IMR-90 (cell line): ENCODE data around the gene ZBTB7B. TPM values are rescaled to one million over a fixed set of nuclear protein-coding genes. Genes with fewer than 3 reads are reported as not detected.

Source experiments
- ATAC-seq: fragments of 200-7000 bp; cut with Tn5 transposase; 2 replicates; pipeline ENCODE4 v1.9.1; 2020; ENCODE audit warnings: low read depth, mild to moderate bottlenecking, moderate library complexity
- BruUV-seq: library from RNA; stranded (reverse); fragments of 400-500 nt; replicated peaks from 2 replicates; lab custom pipeline; 2021; lab: Mats Ljungman, UMichigan
- CTCF ChIA-PET: fragments of 300-600 bp; formaldehyde crosslinking; extraction: SDS; loops from one replicate; lab custom pipeline; 2021; ENCODE audit warnings: antibody characterized with exemption; lab: Yijun Ruan, JAX
- POLR2A ChIA-PET: fragments of 300-600 bp; sonication (Branson Sonifier 250); formaldehyde crosslinking; loops from one replicate; lab custom pipeline; 2022; ENCODE audit warnings: antibody characterized with exemption; ENCODE audit not compliant: unreplicated experiment; lab: Charles Lee
- DNase-seq: peaks from one replicate; pipeline ENCODE4 v3.0.0; 2013
- H2AFZ ChIP-seq: replicated peaks from 2 replicates; pipeline ENCODE3; 2013; ENCODE audit warnings: low read length, mild to moderate bottlenecking; ENCODE audit not compliant: poor library complexity
- H2AK5ac ChIP-seq: 2 replicates; pipeline ENCODE4 v1.6.1; 2013; ENCODE audit warnings: low read depth, low read length, inconsistent platforms
- H2AK9ac ChIP-seq: replicated peaks from 2 replicates; pipeline ENCODE3; 2013; ENCODE audit warnings: mild to moderate bottlenecking, low read depth, low read length, moderate library complexity; ENCODE audit not compliant: poor library complexity
- H2BK120ac ChIP-seq: 2 replicates; pipeline ENCODE4 v1.6.1; 2013; ENCODE audit warnings: low read depth, low read length, inconsistent platforms
- H2BK15ac ChIP-seq: 3 replicates; pipeline ENCODE4 v1.6.1; 2013; ENCODE audit warnings: low read depth, low read length, inconsistent platforms
- H2BK20ac ChIP-seq: 2 replicates; pipeline ENCODE4 v1.6.1; 2013; ENCODE audit warnings: low read depth, mild to moderate bottlenecking, inconsistent platforms, low read length, moderate library complexity
- H2BK5ac ChIP-seq: 2 replicates; pipeline ENCODE4 v1.6.1; 2013; ENCODE audit warnings: mild to moderate bottlenecking, low read depth, low read length, inconsistent platforms; ENCODE audit not compliant: poor library complexity, severe bottlenecking
- H3K14ac ChIP-seq: replicated peaks from 2 replicates; pipeline ENCODE4 v1.6.1; 2013; ENCODE audit warnings: low read depth, low read length, inconsistent platforms
- H3K18ac ChIP-seq: 2 replicates; pipeline ENCODE4 v1.6.1; 2013; ENCODE audit warnings: low read depth, low read length, control low read depth
- H3K23ac ChIP-seq: 2 replicates; pipeline ENCODE4 v1.6.1; 2013; ENCODE audit warnings: low read depth, low read length, inconsistent platforms
- H3K27ac ChIP-seq: 2 replicates; pipeline ENCODE4 v1.5.1; 2013; ENCODE audit warnings: mild to moderate bottlenecking, control low read depth, low read length; ENCODE audit not compliant: insufficient read depth
- H3K27me3 ChIP-seq: 2 replicates; pipeline ENCODE4 v1.6.1; 2013; ENCODE audit warnings: low read length; ENCODE audit not compliant: control insufficient read depth, insufficient read depth
- H3K36me3 ChIP-seq: 2 replicates; pipeline ENCODE4 v1.6.1; 2013; ENCODE audit warnings: low read length, mixed read lengths; ENCODE audit not compliant: control insufficient read depth, insufficient read depth
- H3K4ac ChIP-seq: 2 replicates; pipeline ENCODE4 v1.6.1; 2013; ENCODE audit warnings: low read depth, low read length, inconsistent platforms
- H3K4me1 ChIP-seq: 2 replicates; pipeline ENCODE4 v1.6.1; 2013; ENCODE audit warnings: low read length, mixed read lengths; ENCODE audit not compliant: control insufficient read depth, insufficient read depth
- H3K4me2 ChIP-seq: 2 replicates; pipeline ENCODE4 v1.6.1; 2013; ENCODE audit warnings: low read depth, mild to moderate bottlenecking, control low read depth, low read length, moderate library complexity
- H3K4me3 ChIP-seq: 2 replicates; pipeline ENCODE4 v1.5.1; 2013; ENCODE audit warnings: low read depth, mild to moderate bottlenecking, control low read depth, low read length, moderate library complexity; ENCODE audit not compliant: insufficient read depth
- H3K56ac ChIP-seq: 2 replicates; pipeline ENCODE4 v1.6.1; 2013; ENCODE audit warnings: low read length, inconsistent platforms; ENCODE audit not compliant: insufficient read depth; ENCODE audit errors: extremely low read depth
- H3K79me1 ChIP-seq, 2 experiments: 2 replicates each; pipeline ENCODE4 v1.6.1; 2013; ENCODE audit warnings: low read length in 2 of 2, inconsistent platforms in 1 of 2, low read depth in 1 of 2
- H3K9ac ChIP-seq: 2 replicates; pipeline ENCODE4 v1.6.1; 2013; ENCODE audit warnings: low read depth, low read length, control low read depth
- H3K9me1 ChIP-seq: 2 replicates; pipeline ENCODE4 v1.6.1; 2013; ENCODE audit warnings: low read length, inconsistent platforms; ENCODE audit not compliant: insufficient read depth
- H3K9me3 ChIP-seq: 2 replicates; pipeline ENCODE4 v1.6.1; 2013; ENCODE audit warnings: low read length; ENCODE audit not compliant: control insufficient read depth, insufficient read depth
- H4K20me1 ChIP-seq: 2 replicates; pipeline ENCODE4 v1.6.1; 2013; ENCODE audit warnings: low read length, inconsistent platforms; ENCODE audit not compliant: insufficient read depth
- H4K5ac ChIP-seq: 2 replicates; pipeline ENCODE4 v1.6.1; 2013; ENCODE audit warnings: mild to moderate bottlenecking, low read depth, low read length, control low read depth
- H4K8ac ChIP-seq, 2 experiments: 2 replicates each; pipeline ENCODE4 v1.6.1; 2013; ENCODE audit warnings: low read depth in 2 of 2, low read length in 2 of 2, control low read depth in 1 of 2, inconsistent platforms in 1 of 2
- H4K91ac ChIP-seq: 2 replicates; pipeline ENCODE4 v1.6.1; 2013; ENCODE audit warnings: low read depth, low read length, inconsistent platforms; ENCODE audit not compliant: insufficient read depth
- BHLHE40 ChIP-seq: fragments of 150-350 bp; IDR thresholded peaks from 2 replicates; pipeline ENCODE4 v1.6.1; 2016; ENCODE audit warnings: mild to moderate bottlenecking, low read depth, low read length
- CEBPB ChIP-seq: IDR thresholded peaks from 2 replicates; pipeline ENCODE4 v1.6.1; 2012; ENCODE audit warnings: low read depth, low read length, improper control_type of control experiment
- CHD1 ChIP-seq: IDR thresholded peaks from 2 replicates; pipeline ENCODE4 v1.6.1; 2012; ENCODE audit warnings: low read depth, low read length, improper control_type of control experiment
- ELK1 ChIP-seq: fragments of 150-350 bp; IDR thresholded peaks from 2 replicates; pipeline ENCODE4 v1.6.1; 2016; ENCODE audit warnings: low read depth, mild to moderate bottlenecking, low read length, moderate library complexity, borderline replicate concordance
- MAFK ChIP-seq: IDR thresholded peaks from 2 replicates; pipeline ENCODE4 v1.6.1; 2012; ENCODE audit warnings: low read depth, low read length, improper control_type of control experiment
- MXI1 ChIP-seq: IDR thresholded peaks from 2 replicates; pipeline ENCODE4 v1.6.1; 2012; ENCODE audit warnings: low read depth, mild to moderate bottlenecking, low read length, moderate library complexity, borderline replicate concordance
- NFE2L2 ChIP-seq: fragments of 150-350 bp; IDR thresholded peaks from 2 replicates; pipeline ENCODE4 v1.6.1; 2016; ENCODE audit warnings: low read depth, mild to moderate bottlenecking, low read length
- POLR2A ChIP-seq: IDR thresholded peaks from 2 replicates; pipeline ENCODE4 v1.6.1; 2012; ENCODE audit warnings: mild to moderate bottlenecking, low read depth, low read length
- RCOR1 ChIP-seq: IDR thresholded peaks from 2 replicates; pipeline ENCODE4 v1.6.1; 2012; ENCODE audit warnings: mild to moderate bottlenecking, low read length, improper control_type of control experiment; ENCODE audit not compliant: insufficient replicate concordance
- RFX5 ChIP-seq: IDR thresholded peaks from 2 replicates; pipeline ENCODE4 v1.8.0; 2012; ENCODE audit warnings: low read depth, mild to moderate bottlenecking, low read length, moderate library complexity
- SMC3 ChIP-seq: fragments of 150-350 bp; IDR thresholded peaks from 2 replicates; pipeline ENCODE4 v1.6.1; 2016; ENCODE audit warnings: low read depth, mild to moderate bottlenecking, antibody characterized with exemption, low read length, moderate library complexity
- WGBS, 2 experiments: methylation state at CpG; one replicate each; pipeline versions ENCODE4 v1.1.5 to v1.1.7; 2013; ENCODE audit warnings: missing lambda C conversion rate in 2 of 2; ENCODE audit not compliant: insufficient read length in 1 of 2; ENCODE audit errors: extremely low coverage in 2 of 2; 5-methylcytosine and 5-hydroxymethylcytosine counted together
- dilution Hi-C: fragments of 300-500 bp; cut with HindIII; formaldehyde crosslinking; loops from one replicate; pipeline ENCODE4 v1.14.3; 2018; ENCODE audit warnings: low sequenced_read_pairs; ENCODE audit not compliant: unreplicated experiment
- in situ Hi-C: fragments of 300-500 bp; cut with MboI; formaldehyde crosslinking; loops from 3 replicates; pipeline ENCODE4 v1.14.3; 2019; ENCODE audit warnings: low sequenced_read_pairs, inconsistent platforms, mixed read lengths
- intact Hi-C: fragments of 100-400 bp; cut with micrococcal nuclease; formaldehyde crosslinking; loops from 2 replicates; pipeline ENCODE4 v1.10.0; 2022
- polyA plus RNA-seq, 3 experiments: library from polyadenylated mRNA; depleted of rRNA; stranded (reverse); fragments of >200 nt; gene quantifications; 2 replicates each; pipeline ENCODE4 v1.2.3, GENCODE V29; 2012; ENCODE audit warnings: low replicate concordance in 1 of 3
- total RNA-seq: library from RNA; depleted of rRNA; stranded (reverse); fragments of >200 nt; gene quantifications from 2 replicates; pipeline ENCODE4 v1.2.3, GENCODE V29; 2012

The ZBTB7B gene
- total and polyA plus RNA-seq, 2 of the 4 experiments (the other 2 are of a cell fraction) = 7.7 to 17.4 TPM

GRCh38 chr1:155040358-155041093 lies 37.9 kb downstream of the ZBTB7B start:
- TF ChIP-seq RFX5 = no peak
- TF ChIP-seq NFE2L2 = no peak
- TF ChIP-seq MAFK = no peak
- TF ChIP-seq CEBPB = no peak
- TF ChIP-seq ELK1 = no peak
- no peak for TF ChIP-seq RCOR1
- TF ChIP-seq BHLHE40 = no peak
- TF ChIP-seq POLR2A = no peak
- TF ChIP-seq SMC3 = no peak
- TF ChIP-seq MXI1 = no peak
- no peak for TF ChIP-seq CHD1
- ChIA-PET CTCF (interaction anchor here (1.8 kb wide), 1 partner anchor 11 kb away, joined by 7 read pairs; the partner anchor contains the start of gene ADAM15), POLR2A (no interaction called here)
- no peak for ATAC-seq
- H4K20me1 ChIP-seq = no peaks in the 10 kb centered on the region; the same call in 1 of the 2 replicates
- H3K27me3 ChIP-seq = peaks cover 29% of the 10 kb centered on the region
- no peak overlapping the region for H4K91ac ChIP-seq
- no peak for DNase-seq
- no peak overlapping the region for H4K8ac ChIP-seq
- no peak overlapping the region for H2AK5ac ChIP-seq
- no peak overlapping the region for H4K5ac ChIP-seq
- H3K4me2 ChIP-seq = no peak overlapping the region
- H3K9me1 ChIP-seq = peaks cover 8% of the 10 kb centered on the region
- no peak overlapping the region for H2AFZ ChIP-seq
- no peak overlapping the region for H2AK9ac ChIP-seq
- H3K36me3 ChIP-seq = no peaks in the 10 kb centered on the region
- H2BK120ac ChIP-seq = no peak overlapping the region
- dilution Hi-C loops (no loop called here), intact Hi-C loops (no loop called here), in situ Hi-C loops (no loop called here)
- no peak overlapping the region for H3K14ac ChIP-seq
- H3K4me1 ChIP-seq = peaks cover 6% of the 10 kb centered on the region
- H3K4ac ChIP-seq = no peak overlapping the region
- H3K79me1 ChIP-seq = no peaks in the 10 kb centered on the region
- WGBS, 2 experiments = 80% methylated on average over 3 of the region's 14 CpGs; no CpG with 5 or more reads in 1 of the 2 experiments
- H3K9me3 ChIP-seq = no peaks in the 10 kb centered on the region
- H2BK5ac ChIP-seq = no peak overlapping the region
- no peak overlapping the region for H3K23ac ChIP-seq
- H2BK20ac ChIP-seq = no peak overlapping the region
- H3K27ac ChIP-seq = no peak overlapping the region
- no peak overlapping the region for H3K4me3 ChIP-seq
- H3K56ac ChIP-seq = no peak overlapping the region
- no TSS peak for BruUV-seq
- H2BK15ac ChIP-seq = no peak overlapping the region
- no peak overlapping the region for H3K18ac ChIP-seq
- no peak overlapping the region for H3K9ac ChIP-seq
